ENCODE data around the gene RAD50. TPM values are rescaled to one million over a fixed set of nuclear protein-coding genes. Genes with fewer than 3 reads are reported as not detected.

The RAD50 gene
- total and polyA plus RNA-seq, 10 donors, result 4.2 to 34.0 (median 25.7) TPM

DNA sequence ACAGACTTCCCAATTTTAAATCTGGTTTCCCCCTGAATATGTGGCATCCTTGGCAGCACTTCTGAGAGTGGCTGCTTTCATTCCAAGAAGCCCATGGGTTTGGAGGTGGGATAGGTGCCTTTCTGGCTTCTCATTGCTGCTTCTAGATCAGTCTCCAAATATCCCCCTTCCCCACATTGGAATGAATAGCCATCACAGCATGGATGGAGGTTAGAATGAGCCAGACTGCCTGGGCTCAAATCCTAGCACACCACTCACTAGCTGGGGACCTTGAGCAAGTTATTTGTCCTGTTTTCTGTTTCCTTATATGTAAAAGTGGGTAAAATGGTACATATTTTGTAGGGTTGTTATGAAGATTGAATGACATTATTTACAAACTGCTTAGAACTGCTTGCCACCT, 87.4 kb downstream of the RAD50 start:
- intact Hi-C loops (cut with DNase I; ENCODE audit: low total_unique reads), result no loop called here
- no peaks in the 10 kb centered on the region for H3K27me3 ChIP-seq (replicated peaks in 1 of 7)
- H3K27ac ChIP-seq, result no peak overlapping the region
- no peak overlapping the region for H3K4me3 ChIP-seq
- H3K4me1 ChIP-seq, result no peaks in the 10 kb centered on the region
- peaks cover 0 to 53% (median 35%) of the 10 kb centered on the region in 6 donors for H3K36me3 ChIP-seq
- H3K9me3 ChIP-seq, result peaks cover 0 to 27% (median 19%) of the 10 kb centered on the region in 8 donors
- TF ChIP-seq POLR2A (IDR thresholded peaks at IDR 0.05), result no peak
- TF ChIP-seq, protein P1, sequence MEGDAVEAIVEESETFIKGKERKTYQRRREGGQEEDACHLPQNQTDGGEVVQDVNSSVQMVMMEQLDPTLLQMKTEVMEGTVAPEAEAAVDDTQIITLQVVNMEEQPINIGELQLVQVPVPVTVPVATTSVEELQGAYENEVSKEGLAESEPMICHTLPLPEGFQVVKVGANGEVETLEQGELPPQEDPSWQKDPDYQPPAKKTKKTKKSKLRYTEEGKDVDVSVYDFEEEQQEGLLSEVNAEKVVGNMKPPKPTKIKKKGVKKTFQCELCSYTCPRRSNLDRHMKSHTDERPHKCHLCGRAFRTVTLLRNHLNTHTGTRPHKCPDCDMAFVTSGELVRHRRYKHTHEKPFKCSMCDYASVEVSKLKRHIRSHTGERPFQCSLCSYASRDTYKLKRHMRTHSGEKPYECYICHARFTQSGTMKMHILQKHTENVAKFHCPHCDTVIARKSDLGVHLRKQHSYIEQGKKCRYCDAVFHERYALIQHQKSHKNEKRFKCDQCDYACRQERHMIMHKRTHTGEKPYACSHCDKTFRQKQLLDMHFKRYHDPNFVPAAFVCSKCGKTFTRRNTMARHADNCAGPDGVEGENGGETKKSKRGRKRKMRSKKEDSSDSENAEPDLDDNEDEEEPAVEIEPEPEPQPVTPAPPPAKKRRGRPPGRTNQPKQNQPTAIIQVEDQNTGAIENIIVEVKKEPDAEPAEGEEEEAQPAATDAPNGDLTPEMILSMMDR (IDR thresholded peaks at IDR 0.05 in 8 of 11, conservative IDR thresholded peaks at IDR 0.05 in 3 of 11), result no peak
- TF ChIP-seq POLR2AphosphoS5 (IDR thresholded peaks at IDR 0.05), result no peak
- DNase-seq, result no peak

DNA sequence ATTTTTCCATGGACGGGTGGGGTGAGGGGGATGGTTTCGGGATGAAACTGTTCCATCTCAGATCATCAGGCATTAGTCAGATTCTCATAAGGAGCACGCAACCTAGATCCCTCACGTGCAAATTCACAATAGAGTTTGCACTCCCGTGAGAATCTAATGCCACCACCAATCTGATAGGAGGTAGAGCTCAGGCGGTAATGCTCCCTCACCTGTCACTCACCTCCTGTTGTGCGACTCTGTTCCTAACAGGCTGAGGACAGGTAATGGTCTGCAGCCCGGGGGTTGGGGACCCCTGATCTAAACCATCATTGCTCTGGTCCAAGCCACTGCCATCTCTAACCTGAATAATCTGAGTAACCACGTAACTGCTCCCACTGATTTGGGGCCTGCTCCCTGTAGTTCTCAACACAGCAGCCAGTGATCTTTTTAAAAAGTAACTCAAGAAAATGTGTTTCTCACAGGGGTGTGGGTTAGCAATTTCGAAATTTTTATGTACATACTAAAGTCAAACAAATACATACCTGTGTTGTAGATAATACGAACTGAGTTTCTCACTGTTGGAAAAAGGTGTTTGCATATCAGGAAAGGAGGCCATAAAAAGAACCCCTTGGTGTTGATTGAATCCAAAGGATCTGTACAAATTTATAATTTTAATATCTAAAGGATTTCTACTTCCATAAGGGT, 89.9 kb downstream of the RAD50 start:
- TF ChIP-seq POLR2A (IDR thresholded peaks at IDR 0.05) (no peak), POLR2AphosphoS5 (IDR thresholded peaks at IDR 0.05) (no peak)
- TF ChIP-seq, protein P1 (IDR thresholded peaks at IDR 0.05 in 8 of 11, conservative IDR thresholded peaks at IDR 0.05 in 3 of 11), result no peak
- no peak for DNase-seq
- 92 to 98% (median 95%) methylated on average over 11 of the region's 11 CpGs for WGBS, 5 donors
- peaks cover 0 to 27% (median 12%) of the 10 kb centered on the region in 6 donors for H3K36me3 ChIP-seq
- intact Hi-C loops (cut with DNase I; ENCODE audit: low total_unique reads), result no loop called here
- H3K4me3 ChIP-seq, result no peak overlapping the region
- H3K4me1 ChIP-seq, result no peaks in the 10 kb centered on the region
- no peaks in the 10 kb centered on the region for H3K27me3 ChIP-seq (replicated peaks in 1 of 7)
- no peak overlapping the region for H3K27ac ChIP-seq
- H3K9me3 ChIP-seq, result peaks cover 0 to 32% (median 25%) of the 10 kb centered on the region in 8 donors

DNA sequence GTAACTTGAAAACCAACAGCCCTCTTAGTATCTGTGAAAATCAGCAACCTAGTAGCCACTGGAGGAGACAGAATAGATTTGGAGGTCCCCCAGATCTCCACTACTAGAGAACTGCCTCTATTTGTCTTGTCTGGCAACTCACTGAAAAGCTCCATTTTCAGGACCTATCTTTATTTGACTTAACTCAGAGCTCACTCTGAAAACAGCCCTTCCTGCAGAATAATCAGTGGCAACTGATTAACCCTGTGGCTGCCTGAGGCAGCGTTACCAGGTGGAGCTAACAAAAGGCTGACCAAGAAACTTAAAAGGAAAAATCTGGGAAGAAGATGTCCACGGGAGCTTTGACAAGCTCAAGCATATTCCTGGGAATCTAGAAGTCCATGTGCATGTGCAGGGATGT, 90.7 kb downstream of the RAD50 start:
- H3K4me3 ChIP-seq, result no peak overlapping the region
- TF ChIP-seq, protein P1 (IDR thresholded peaks at IDR 0.05 in 8 of 11, conservative IDR thresholded peaks at IDR 0.05 in 3 of 11), result no peak
- TF ChIP-seq POLR2A (IDR thresholded peaks at IDR 0.05) (no peak), POLR2AphosphoS5 (IDR thresholded peaks at IDR 0.05) (no peak)
- peaks cover 0 to 20% (median 8%) of the 10 kb centered on the region in 6 donors for H3K36me3 ChIP-seq
- peaks cover 0 to 1% (median 0%) of the 10 kb centered on the region in 7 donors for H3K27me3 ChIP-seq (replicated peaks in 1 of 7)
- intact Hi-C loops (cut with DNase I; ENCODE audit: low total_unique reads), result no loop called here
- peaks cover 0 to 32% (median 25%) of the 10 kb centered on the region in 8 donors for H3K9me3 ChIP-seq
- H3K27ac ChIP-seq, result no peak overlapping the region
- H3K4me1 ChIP-seq, result no peaks in the 10 kb centered on the region
- 91 to 100% (median 94%) methylated on average over 2 of the region's 2 CpGs for WGBS, 5 donors
- DNase-seq, result no peak

DNA sequence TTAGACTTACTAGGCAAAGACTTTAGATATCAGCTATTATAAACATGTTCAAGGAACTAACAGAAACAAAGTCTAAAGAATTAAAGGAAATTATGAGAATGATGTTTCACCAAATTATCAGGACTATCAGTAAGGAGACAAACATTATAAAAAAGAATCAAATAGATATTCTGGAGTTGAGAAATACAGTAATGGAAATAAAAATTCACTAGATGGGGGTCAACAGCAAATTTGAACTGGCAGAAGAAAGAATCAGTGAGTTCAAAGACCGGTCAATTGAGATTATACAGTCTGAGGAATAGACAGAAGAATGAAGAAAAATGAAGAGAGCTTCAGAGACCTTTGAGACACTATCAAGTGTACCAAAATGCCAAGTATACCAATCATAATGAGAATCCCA, 91.6 kb downstream of the RAD50 start:
- no peak for DNase-seq
- intact Hi-C loops (cut with DNase I; ENCODE audit: low total_unique reads), result no loop called here
- H3K27ac ChIP-seq, result no peak overlapping the region
- no peak overlapping the region for H3K4me3 ChIP-seq
- TF ChIP-seq POLR2AphosphoS5 (IDR thresholded peaks at IDR 0.05), result no peak
- TF ChIP-seq, protein P1 (IDR thresholded peaks at IDR 0.05 in 8 of 11, conservative IDR thresholded peaks at IDR 0.05 in 3 of 11), result no peak
- TF ChIP-seq POLR2A (IDR thresholded peaks at IDR 0.05), result no peak
- peaks cover 0 to 10% (median 0%) of the 10 kb centered on the region in 7 donors for H3K27me3 ChIP-seq (replicated peaks in 1 of 7)
- peaks cover 0 to 11% (median under 1%) of the 10 kb centered on the region in 6 donors for H3K36me3 ChIP-seq
- no peaks in the 10 kb centered on the region for H3K4me1 ChIP-seq
- H3K9me3 ChIP-seq, result peaks cover 0 to 32% (median 25%) of the 10 kb centered on the region in 8 donors
- WGBS, 5 donors, result 95 to 100% (median 97%) methylated on average over 1 of the region's 1 CpG

All from spleen (tissue), 11 donors.